Measurements from ENCODE around the gene PARP12. TPM values are rescaled to one million over a fixed set of nuclear protein-coding genes. Genes with fewer than 3 reads are reported as not detected.

The PARP12 gene
- total RNA-seq, 2 donors from 2014 or later = 21.9 to 46.4 TPM

DNA sequence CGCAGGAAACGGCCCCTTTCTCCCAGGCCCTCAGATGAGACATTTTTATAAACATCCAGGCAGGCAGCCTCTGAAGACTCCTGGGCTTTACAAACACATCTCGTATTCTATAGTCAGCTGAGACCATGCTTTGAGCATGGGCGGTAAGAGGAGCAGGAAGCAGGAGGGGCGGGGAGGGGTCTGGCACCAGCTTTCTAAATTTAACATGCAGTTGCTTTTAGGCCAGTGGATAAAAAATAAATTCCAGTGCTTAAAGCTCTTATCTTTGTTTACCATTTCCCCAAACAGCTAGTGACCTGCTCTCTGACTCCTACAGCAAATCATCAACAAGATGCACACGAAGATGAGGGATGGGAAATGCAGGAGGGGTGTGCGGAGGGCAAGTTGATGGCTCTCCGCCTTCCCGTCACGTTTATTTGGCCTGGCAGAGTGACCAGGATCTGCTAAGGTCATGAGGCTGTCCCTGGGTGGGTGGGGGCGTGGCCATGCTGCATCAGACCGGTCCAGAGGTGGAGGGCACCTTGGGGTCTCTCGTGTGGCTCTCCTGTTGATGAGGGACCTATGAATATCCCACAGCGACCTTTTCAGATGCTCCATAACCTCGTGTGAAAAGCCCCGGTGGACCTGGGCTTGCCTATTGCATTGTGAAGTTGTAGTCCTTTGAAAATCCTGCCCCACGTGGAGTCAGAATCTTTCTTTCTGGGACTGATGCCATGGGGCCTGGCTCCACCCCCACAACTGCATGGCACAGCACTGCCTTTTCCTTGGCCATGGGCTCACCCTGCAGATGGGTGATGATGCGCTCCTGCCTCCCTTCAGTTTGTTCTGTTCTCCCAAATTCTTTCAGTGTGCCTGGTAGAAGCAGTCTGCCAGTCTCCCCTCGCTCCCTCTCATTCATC, 67.5 kb downstream of the PARP12 start:
- no peak overlapping the region for H3K27ac ChIP-seq
- 60% methylated on average over 19 of the region's 19 CpGs for WGBS
- intact Hi-C loops (cut with DNase I) = no loop called here

DNA sequence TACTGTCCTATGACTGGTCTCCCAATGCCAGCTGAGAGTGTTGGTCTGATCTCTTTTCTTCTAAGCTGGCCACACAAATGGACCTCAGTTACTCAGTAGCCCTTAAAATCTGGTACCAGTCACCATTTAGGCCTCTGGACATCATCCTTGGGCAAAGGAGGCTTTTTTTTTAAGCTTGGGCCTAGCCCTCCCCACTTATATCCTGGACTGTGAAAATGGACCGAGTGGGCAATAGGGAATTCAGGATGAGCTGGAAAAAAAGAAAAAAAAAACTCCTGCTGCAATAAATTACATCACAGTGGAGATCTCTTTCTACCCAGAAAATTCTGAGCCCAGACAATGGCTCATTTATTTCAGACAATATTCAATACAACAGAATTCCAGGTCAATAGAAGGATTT, 68.4 kb downstream of the PARP12 start:
- no peak for DNase-seq (ENCODE audit: low spot score)
- Histone ChIP-seq H3K27ac (no peak overlapping the region), H3K36me3 (no peaks in the 10 kb centered on the region), H3K27me3 (replicated peaks; ENCODE audit: insufficient read depth) (no peaks in the 10 kb centered on the region), H3K4me1 (replicated peaks) (no peaks in the 10 kb centered on the region), H3K4me3 (no peak overlapping the region), H3K9me3 (no peaks in the 10 kb centered on the region)
- intact Hi-C loops (cut with DNase I) = no loop called here
- 90% methylated on average over 1 of the region's 1 CpG for WGBS
- TF ChIP-seq, protein P1, sequence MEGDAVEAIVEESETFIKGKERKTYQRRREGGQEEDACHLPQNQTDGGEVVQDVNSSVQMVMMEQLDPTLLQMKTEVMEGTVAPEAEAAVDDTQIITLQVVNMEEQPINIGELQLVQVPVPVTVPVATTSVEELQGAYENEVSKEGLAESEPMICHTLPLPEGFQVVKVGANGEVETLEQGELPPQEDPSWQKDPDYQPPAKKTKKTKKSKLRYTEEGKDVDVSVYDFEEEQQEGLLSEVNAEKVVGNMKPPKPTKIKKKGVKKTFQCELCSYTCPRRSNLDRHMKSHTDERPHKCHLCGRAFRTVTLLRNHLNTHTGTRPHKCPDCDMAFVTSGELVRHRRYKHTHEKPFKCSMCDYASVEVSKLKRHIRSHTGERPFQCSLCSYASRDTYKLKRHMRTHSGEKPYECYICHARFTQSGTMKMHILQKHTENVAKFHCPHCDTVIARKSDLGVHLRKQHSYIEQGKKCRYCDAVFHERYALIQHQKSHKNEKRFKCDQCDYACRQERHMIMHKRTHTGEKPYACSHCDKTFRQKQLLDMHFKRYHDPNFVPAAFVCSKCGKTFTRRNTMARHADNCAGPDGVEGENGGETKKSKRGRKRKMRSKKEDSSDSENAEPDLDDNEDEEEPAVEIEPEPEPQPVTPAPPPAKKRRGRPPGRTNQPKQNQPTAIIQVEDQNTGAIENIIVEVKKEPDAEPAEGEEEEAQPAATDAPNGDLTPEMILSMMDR (IDR thresholded peaks at IDR 0.05) = no peak
- TF ChIP-seq POLR2A (IDR thresholded peaks at IDR 0.05) (no peak), POLR2AphosphoS5 (IDR thresholded peaks at IDR 0.05) (no peak)

More for the DNA sequence above, 67.5 kb downstream of the PARP12 start:
- H3K36me3 ChIP-seq = no peaks in the 10 kb centered on the region
- H3K27me3 ChIP-seq (replicated peaks; ENCODE audit: insufficient read depth) = no peaks in the 10 kb centered on the region
- TF ChIP-seq POLR2A (IDR thresholded peaks at IDR 0.05) = no peak
- TF ChIP-seq, protein P1 (IDR thresholded peaks at IDR 0.05) = no peak
- no peak for TF ChIP-seq POLR2AphosphoS5 (IDR thresholded peaks at IDR 0.05)
- no peaks in the 10 kb centered on the region for H3K9me3 ChIP-seq
- no peaks in the 10 kb centered on the region for H3K4me1 ChIP-seq (replicated peaks)
- no peak for DNase-seq (ENCODE audit: low spot score)
- H3K4me3 ChIP-seq = no peak overlapping the region

DNA sequence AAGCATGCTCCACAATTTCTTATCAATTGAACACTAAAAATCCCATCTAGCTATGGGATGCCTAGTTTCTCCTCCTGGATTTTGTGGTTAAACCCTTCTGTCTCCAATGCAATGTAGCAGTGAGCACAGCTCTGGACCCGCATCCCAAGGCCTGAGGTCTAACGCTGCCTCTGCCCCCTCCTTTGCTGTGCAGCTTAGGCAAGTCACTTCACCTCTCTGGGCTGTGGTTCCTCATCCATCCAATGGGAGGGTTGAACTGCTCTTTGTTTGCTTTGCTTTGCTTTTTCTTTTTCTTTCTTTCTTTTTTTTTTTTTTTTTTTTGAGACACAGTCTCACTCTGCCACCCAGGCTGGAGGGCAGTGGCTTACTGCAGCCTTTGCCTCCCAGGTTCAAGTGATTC, 69.2 kb downstream of the PARP12 start:
- intact Hi-C loops (cut with DNase I) = no loop called here
- Histone ChIP-seq H3K4me3 (no peak overlapping the region), H3K27me3 (replicated peaks; ENCODE audit: insufficient read depth) (no peaks in the 10 kb centered on the region), H3K9me3 (no peaks in the 10 kb centered on the region), H3K27ac (no peak overlapping the region), H3K36me3 (no peaks in the 10 kb centered on the region), H3K4me1 (replicated peaks) (no peaks in the 10 kb centered on the region)
- no peak for DNase-seq (ENCODE audit: low spot score)
- 94% methylated on average over 2 of the region's 2 CpGs for WGBS
- TF ChIP-seq, protein P1 (IDR thresholded peaks at IDR 0.05) = no peak
- no peak for TF ChIP-seq POLR2A (IDR thresholded peaks at IDR 0.05)
- no peak for TF ChIP-seq POLR2AphosphoS5 (IDR thresholded peaks at IDR 0.05)

DNA sequence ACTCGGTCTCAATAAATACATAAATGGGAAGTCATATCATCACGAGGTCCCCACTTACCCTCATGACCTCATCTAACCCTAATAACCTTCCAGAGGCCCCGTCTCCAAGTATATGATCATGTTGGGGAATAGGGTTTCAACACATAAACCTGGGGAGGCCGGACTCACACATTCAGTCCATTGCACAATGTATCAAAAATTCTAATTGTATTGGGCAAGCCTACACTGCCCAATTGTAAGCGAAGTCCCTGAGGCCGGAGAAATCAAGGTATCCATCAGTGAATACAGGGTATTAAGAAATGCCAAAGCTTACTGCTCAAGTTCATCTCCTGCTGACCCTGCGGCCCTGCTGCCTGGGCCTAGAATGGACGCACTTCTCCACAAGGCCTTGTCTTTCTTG, 69.6 kb downstream of the PARP12 start:
- Histone ChIP-seq H3K4me3 (no peak overlapping the region), H3K36me3 (no peaks in the 10 kb centered on the region), H3K27ac (no peak overlapping the region), H3K27me3 (replicated peaks; ENCODE audit: insufficient read depth) (no peaks in the 10 kb centered on the region), H3K9me3 (no peaks in the 10 kb centered on the region), H3K4me1 (replicated peaks) (no peaks in the 10 kb centered on the region)
- DNase-seq (ENCODE audit: low spot score) = no peak
- no peak for TF ChIP-seq POLR2A (IDR thresholded peaks at IDR 0.05)
- no peak for TF ChIP-seq POLR2AphosphoS5 (IDR thresholded peaks at IDR 0.05)
- TF ChIP-seq, protein P1 (IDR thresholded peaks at IDR 0.05) = no peak
- intact Hi-C loops (cut with DNase I) = no loop called here
- 95% methylated on average over 8 of the region's 8 CpGs for WGBS

All from prostate gland (tissue), 2 donors.